Putamen (tissue), 1 donor: ENCODE measurements around the gene SETDB1.
A peak's percentile ranks its signal among the peaks of the same experiment; 100 is the strongest.

Experiments
- DNase-seq: peaks from one replicate; pipeline ENCODE4 v3.0.0-alpha.2; 2016; ENCODE audit warnings: low spot score

Gene SETDB1

DNA sequence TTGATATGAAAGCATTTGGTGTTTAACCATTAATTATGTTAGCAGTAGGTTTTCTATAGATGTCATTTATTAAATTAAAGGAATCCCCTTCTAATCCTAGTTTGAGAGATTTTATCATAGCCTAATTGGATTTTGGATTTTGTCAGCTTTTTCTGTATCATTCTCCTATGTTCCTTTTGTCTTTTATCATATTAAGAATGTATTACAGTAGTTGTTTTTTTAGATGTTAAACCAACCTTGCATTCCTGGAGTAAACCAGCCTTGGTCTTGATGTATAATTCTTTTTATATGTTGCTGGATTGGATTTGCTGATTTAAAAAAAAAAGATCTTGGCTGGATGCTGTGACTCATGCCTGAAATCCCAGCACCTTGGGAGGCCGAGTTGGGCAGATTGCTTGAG lies 5.6 kb downstream of the SETDB1 start:
- DNase-seq = no peak

DNA sequence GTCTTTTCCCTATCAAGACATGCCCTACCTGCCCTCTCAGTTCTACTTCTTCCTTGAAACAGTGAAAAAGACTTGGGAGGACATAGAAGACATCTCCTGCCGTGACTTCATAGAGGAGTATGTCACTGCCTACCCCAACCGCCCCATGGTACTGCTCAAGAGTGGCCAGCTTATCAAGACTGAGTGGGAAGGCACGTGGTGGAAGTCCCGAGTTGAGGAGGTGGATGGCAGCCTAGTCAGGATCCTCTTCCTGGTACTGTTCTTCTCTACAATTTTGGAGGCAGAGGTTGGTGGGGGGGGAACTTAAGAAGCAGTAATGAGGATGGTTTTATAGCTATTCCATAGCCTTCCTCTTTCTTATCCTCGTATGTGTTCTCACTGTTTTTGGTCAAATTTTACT lies 18.7 kb downstream of the SETDB1 start:
- no peak for DNase-seq

DNA sequence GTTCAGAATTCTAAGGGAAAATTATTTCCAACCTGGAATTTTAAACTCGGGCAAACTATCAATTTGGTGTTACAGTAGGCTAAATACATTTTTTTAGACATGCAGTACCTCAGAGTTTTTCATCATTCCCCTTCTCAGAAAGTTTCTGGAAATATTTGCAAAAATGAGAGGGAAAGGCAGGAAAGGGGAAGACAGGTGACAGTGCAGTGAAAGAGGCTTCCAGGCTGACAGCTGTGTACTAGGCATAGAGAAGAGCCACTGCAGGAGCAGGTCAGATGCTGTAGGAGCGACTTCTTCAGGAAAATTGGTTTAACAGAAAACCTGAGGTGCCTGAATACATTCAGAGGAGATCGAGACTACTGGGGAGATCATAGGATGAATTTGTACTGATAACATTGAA lies 28.5 kb downstream of the SETDB1 start:
- DNase-seq = no peak

DNA sequence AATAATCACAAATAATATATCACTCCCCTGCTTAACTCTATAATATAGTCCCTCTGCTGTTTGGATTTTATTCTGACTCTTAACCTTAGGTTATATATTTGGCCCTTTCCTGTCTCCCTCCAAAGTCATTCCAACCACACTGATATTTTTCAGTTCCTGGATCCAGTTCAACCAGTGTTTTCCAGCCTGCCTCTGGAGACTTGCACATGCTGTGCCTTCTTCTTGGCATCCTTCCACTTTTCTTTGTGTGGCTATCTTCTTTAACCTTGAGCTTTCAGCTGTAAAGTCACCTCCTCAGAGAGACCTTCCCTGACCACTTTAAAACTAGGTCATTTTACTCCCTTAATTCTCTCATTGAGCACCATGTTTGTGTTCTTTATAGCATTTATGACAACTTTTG lies 29.1 kb downstream of the SETDB1 start:
- no peak for DNase-seq

DNA sequence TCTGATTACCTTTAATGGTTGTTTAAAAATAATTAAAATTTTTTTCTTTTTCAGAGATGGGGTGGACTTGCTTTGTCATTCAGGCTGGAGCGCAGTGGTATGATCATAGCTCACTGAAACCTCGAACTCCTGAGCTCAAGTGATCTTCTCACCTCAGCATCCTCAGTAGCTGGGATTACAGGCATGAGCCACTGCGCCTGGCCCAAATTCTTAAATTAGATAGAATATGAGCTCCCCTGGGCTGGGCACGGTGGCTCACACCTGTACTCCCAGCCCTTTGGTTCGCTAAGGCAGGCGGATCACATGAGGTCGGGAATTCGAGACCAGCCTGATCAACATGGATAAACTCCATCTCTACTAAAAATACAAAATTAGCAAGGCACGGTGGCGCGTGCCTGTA lies 31.5 kb downstream of the SETDB1 start:
- no peak for DNase-seq

DNA sequence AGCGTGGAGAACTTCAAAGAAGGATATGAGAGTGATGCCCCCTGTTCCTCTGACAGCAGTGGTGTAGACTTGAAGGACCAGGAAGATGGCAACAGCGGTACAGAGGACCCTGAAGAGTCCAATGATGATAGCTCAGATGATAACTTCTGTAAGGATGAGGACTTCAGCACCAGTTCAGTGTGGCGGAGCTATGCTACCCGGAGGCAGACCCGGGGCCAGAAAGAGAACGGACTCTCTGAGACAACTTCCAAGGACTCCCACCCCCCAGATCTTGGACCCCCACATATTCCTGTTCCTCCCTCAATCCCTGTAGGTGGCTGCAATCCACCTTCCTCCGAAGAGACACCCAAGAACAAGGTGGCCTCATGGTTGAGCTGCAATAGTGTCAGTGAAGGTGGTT lies 34.5 kb downstream of the SETDB1 start:
- DNase-seq = no peak

DNA sequence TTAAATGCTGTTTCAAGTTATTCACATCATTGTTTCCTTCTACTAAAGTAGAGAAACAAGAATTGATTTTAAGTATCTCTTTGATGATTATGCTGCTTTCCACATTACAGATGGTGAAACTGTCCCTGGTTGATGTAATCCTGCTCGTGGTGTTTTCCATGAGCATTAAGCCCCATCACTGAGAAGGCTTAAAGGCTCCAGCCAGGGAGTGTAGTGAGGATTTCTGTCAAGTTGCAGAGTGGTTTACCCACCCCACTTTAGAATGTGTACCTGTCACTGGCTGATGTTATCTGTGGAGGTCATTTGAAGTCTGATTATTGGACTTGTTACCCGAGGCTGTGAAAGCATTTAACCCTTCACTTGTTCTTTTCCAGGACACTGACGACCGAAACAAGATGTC lies 35.6 kb downstream of the SETDB1 start:
- no peak for DNase-seq

DNA sequence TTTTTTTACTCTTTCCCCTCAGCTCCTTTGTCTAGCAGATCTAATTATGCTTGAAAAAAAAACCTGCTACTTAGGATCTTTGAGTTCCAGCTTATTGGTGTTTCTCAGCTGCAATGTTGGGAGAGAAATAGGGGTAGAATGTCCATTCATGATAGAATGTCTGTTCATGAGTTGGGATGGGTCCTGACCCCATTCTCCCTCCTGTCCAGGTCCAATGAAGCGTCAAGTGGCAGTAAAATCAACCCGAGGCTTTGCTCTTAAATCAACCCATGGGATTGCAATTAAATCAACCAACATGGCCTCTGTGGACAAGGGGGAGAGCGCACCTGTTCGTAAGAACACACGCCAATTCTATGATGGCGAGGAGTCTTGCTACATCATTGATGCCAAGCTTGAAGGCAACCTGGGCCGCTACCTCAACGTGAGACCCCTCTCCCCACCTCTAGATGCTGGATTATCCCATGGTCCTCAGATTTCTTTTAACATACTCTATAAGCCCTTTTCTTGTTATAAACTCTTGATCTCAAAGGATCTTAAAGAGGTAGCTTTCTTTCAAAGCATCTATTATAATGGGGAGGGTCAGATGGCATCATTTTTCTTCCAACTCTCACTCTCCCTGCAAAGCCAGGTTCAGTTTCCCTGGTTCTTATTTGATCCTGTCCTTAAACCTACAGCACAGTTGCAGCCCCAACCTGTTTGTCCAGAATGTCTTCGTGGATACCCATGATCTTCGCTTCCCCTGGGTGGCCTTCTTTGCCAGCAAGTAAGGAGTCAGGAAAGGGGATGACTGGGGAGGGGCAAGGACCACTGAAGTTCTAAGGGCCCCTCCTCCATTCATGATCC lies 37.4 kb downstream of the SETDB1 start:
- DNase-seq = no peak

DNA sequence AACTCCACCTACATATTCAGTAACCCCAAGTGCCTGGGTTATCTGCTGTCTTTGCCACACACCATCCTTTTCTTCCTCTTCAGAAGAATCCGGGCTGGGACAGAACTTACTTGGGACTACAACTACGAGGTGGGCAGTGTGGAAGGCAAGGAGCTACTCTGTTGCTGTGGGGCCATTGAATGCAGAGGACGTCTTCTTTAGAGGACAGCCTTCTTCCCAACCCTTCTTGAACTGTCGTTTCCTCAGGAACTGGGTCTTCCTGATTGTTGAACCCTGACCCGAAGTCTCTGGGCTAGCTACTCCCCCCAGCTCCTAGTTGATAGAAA lies 38.0 kb downstream of the SETDB1 start:
- DNase-seq = no peak

DNA sequence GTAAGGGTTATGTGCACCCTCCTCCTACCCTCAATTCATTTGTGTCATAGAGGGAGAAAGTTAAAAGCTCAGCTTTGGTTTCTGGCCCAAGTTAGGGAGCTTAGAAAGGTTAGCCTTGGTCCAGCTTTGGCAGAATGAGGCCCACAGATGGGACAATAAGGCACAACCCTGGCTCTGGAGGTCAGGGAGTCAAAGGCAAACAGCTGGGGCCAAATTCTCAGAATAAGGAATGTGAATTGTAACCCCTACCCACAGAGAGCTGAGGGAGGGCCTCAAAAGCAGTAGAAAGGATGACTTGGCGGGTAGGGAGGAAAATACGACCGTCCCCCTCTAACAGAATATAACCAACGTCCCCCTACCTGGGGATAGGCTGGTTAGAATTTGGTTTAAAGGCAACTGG lies 39.4 kb downstream of the SETDB1 start:
- no peak for DNase-seq

DNA sequence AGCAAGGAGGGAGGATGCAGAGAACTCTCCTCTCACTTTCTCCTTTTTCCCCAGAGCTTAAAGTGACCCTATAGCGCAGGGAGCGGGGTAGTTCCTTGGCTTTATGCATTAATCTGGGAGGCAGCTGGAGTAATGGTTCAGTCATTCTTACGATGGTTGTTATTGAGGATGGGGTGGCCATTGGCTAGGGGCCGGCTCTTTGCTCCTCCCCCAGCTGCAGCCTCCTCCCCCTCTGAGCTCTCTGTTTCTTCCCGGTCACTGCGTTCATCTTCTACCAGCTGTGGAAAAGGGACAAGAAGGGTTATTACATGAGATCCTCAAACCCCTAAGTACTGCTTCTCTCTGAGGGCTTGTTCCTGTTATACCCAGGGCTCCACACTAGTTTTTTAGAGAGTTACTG lies 39.8 kb downstream of the SETDB1 start:
- no peak for DNase-seq

DNA sequence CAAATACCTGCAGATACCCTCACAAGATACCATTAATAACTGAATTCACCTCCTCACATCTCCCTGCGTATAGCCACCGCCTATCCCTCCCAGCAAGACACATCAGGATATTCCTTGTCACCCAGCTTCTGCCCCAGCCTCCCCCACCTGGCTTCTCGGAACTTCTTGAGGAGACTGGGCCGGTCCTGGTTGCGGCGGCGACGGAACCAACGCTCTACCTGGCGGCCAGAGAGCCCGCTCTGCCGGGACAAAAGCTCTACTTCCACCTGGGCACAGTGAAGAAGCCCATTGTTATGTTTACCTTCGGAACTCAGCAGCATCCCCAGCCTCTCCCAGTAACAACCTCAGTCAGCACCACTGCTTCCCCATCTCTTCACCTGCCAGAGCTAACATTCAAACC lies 41.8 kb downstream of the SETDB1 start:
- DNase-seq = no peak

DNA sequence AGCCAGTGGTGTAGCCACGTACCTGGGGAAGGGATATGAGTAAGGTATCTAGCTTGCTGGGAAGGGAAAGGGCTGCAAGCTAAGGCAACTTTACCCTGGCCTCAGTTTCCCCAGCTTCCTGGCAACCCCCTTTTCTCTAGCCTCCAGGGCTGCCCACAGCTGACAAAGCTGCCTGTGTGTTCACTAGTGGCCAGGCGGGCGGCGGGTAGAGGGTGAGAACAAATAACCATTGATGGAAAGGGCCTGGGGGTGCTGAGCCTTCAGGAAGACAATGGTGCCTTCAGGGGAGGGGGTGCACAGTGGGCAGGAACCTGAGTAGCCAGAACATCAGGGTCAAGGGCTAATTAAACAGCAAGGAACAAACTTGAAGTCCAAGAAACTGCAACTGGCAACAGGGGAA lies 42.3 kb downstream of the SETDB1 start:
- DNase-seq = peak; percentile 83

DNA sequence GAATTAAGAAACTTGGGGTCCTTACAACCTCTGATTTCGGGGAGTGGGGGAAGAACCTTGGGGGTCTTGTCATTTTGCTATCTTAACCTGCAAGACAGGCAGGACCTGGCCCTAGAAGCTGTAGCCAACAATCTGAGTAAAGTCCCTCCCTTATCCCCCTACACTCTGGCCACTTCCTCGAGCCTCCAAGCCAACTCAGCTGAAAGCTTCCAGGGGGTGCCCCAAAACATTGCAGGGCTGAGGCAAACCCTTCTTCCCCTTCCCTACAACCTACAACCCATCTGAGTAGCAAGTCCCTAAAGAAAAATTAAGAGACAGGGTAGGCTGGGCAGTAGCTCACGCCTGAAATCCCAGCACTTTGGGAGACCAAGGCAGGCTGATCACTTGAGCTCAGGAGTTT lies 43.5 kb downstream of the SETDB1 start:
- DNase-seq = no peak

DNA sequence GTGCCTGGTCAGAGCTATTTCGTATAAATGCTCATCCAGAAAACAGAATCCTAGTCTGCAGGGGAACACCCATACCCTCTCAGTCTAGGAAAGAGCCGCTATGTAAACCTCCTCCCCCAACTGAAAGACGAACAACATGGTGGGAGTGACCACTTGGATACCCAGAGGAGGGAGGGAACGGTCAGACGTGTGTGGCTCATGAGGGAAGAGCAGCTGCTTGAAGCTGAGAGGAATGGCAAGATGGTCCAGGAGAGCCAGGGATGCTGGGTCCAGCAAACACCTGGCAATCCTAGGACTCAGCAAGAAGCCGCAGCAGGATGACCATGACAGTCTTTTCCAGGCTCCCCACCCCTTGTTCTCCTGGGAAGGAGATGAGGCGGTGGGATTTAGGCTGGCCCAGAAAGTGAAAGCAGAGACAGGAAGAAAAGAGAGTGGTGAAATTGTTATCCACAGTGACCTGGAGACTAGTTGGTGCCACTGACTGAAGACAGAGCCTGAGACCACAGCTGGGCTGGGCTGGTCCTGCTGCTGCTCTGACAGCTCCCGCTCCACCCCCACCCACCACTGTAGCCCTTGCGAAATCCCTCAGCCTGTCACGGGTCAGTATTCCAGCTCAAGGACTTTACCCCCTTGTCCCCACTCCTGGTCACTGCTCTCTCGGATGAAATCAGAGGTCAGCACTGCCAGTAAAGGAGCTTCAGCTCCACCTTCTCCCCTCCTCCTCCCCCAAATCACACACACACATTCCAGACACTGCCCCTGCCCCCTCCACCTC lies 44.8 kb downstream of the SETDB1 start:
- no peak for DNase-seq

DNA sequence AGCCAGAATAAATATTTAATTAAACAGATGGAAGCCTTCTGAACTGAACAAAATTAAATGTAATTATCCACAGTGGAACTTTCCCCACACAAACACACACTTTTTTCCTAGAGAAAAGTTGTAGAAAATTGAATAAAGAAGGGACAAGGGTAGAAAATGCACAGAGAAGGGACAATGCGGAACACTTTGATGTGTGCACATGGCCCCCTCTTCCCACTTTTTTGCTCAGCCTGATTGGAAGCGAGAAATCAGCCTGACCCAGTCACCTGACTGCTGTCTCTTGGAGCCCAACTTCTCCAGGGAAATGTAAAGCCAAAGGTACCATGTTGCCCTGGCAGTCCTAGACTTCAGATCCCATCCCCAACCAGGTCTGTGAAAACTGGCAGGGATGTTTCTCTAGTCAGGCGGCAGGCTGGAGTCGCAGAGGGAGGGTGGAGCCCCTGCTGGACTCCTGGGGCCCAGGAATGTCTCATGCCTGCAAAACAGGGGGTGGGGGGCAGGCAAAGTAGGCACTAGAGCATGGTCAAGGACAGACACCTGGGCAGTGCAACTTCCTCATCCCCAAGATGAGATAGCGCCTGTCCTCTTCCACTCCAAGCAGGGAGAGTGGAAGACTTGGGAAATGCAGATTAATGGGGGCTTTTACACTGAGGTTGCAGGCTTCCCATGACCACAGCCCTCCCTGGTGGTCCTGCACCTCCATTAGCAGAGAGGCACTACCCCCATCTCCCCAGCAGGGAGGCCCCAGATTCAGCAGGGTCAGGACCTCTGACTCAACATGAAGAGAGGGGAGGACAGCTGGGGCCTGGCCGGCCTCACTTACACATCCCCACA lies 45.6 kb downstream of the SETDB1 start:
- DNase-seq = no peak

DNA sequence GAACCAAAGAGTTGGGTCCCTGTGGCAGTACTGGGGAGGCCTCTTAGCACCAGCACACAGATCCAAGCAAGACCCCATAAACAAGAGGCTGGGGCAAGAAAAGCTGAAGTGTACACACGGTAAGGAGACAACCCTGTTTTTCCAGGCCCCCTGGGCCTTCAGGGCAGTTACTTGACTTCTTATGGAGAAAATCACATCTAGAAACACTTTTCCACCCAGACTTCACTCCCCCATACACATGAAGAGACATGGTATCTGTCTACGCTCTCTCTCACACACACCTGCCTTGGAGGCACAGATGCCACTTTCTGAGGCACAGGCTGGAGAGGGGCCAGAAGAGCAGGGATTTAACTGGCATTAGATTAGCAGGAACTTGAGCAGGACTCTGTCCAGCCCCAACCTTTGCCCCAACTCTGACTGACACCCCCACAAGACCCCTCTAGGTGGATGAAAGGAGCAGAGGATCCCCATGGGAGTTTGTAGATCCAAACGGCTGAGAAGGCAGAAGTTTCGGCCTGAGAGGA lies 46.3 kb downstream of the SETDB1 start:
- DNase-seq = no peak

DNA sequence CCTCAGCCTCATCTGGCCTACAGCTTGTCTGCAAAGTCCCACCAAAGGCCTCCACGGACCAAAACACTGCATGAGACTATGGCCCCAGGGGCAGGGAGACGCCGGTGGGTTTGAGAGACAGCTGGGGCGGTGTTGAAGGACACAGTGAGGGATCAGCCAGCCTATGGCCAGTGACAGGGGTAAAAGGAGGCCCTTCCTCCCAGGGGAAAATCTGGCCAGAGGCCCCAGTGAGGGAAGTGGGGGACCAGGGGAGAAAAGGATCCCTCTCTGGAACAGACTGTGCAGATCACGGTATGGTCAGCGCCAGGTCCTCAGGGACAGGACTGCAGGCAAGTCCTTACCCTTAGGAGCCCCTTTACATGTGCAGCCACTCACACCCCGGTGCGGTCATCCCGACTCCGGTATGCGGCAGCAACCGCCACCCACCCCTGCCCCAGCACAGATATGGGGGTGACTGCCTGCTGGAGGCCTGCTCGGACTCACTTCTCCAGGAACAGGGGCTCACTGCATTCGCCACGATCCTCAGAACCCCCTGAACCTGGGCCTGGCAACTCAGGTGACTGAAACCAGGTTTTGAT lies 47.2 kb downstream of the SETDB1 start:
- DNase-seq = no peak

DNA sequence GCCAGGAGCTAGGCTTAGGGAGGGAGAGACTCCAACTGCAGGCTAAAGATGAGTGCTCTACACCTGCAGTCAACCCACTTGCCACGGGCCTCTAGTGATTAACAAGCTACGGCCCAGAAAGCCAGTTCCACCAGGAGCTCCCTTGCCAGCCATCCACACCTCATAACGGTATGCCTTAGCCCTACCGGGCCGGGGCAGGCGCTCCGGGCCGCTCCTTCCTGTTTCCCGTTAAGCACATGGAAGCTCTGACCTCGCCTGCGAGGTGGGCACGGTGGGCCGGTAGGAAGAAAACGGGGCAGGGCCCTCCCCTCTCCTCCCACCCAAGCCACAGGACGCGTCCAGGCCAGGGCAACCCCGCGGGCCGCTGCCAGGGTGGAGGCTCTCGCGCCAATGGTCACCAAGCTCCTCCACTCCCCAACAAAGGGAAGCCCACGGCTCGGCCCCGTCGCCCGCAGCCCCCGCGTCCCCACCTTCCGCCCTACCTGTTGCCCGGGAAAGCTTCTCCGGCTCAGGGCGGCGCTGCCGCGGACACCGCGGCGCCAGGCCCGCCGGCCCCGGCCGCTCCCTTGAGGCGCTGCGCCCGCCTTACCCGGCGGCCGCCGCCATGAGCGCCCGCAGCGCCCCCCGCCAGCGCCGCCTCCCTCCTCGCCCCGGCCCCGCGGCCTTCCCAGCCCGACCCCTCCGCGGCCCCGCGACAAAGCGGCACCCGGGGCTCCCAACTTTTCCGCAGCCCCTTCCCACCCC lies 47.8 kb downstream of the SETDB1 start:
- no peak for DNase-seq

DNA sequence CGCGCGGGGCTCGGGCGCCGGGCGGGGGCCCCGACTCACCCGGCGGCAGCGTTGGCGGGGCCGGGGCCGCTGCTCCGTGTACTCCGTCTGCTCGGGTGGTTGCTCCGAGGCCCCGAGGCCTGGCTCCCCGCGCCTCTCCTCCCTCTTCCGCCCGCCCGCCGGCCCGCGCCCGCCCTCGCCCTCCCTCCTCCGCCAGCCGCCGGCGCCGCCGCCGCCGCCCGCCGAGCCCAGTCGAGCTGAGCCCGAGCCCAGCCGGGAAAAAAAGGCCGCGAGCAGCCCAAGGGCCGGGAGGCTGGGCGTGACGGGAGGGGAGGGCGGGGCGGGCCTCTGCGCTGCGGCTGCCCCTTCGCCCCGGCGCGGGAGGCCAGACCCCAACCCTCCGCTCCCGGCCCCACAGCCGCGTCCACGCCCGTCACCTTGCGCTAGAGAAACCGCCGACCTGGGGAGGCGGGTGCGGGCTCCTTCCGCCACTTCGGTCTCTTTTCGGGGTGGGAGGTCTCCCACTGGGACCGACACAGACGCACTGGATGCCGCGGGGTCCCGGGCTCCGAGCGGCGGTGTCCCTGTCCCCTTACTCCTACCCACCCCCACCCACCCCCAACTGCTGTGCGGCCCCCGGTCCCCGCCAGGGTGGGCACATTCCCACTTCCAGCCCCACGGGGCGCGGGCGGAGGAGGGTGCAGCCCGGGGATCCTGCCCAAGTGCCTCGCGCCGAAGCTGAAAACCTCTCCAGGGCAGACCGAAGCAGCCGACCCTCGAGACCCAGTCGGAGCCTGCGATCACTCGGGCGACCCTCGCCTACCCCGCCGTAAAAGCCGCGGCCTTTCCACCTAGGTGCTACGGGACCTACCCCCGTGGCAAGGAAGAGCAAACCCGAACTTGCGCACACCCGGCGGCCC lies 48.7 kb downstream of the SETDB1 start, which contains the start of gene CERS2:
Gene CERS2 (minus strand): TSS at position 256 of the 899 bp plus-strand sequence. CDS start 5,745 bp downstream, outside the sequence.
- DNase-seq = peak; percentile 79
